ENCODE measurements around the gene NGDN. TPM values are rescaled to one million over a fixed set of nuclear protein-coding genes. Genes with fewer than 3 reads are reported as not detected.
"Not testable (repeated sequence)": the region's sequence is repeated elsewhere in the genome, so short reads cannot be mapped to it uniquely, and the experiment has no call there.

The NGDN gene
- polyA plus RNA-seq, 4 donors: 62.3 to 67.5 (median 64.8) TPM

DNA sequence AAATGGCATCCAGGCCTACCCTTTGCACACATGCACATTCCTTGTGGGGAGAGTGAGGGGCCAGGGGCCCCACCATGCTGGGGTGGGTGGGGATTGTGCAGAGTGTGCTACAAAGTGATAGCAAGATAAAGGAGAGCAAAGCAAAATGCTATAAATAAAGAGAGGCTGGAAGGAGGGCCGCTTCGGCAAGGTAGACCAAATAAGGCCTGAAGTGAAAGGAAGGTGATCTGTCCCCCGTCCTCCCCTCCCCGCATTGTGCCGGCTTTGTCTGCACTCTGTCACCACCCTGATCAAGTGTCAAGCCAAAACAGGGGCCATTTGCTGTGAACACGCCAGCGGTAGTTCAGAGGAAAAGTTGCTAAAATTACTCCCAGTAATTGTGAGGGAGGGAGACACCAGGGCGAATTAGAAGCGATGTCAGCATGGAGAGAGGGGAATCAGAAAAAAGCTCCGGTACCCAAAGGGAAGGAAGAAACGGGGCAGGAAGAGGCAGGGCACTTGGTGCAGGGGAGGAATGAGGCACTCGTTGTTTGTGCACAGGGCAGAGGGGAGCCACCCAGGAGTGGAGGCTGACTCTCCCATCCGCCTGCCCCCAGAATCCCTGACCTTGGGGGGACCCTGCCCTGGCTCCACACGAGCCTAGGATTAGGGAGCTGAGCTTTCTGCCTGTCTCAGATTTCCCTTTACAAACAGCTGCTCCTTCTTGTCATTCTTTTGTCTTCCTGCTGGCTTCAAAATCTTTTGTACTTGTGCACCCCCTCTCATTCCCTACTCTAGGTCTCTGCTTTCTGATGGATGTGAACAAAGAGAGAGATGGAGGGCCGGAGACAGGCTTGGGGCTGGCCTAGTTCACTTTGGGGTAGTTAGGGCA lies 31.2 kb upstream of the NGDN start:
- DNase-seq (ENCODE audit: low read depth in 4 of 4, low spot score in 3 of 4): no peak

DNA sequence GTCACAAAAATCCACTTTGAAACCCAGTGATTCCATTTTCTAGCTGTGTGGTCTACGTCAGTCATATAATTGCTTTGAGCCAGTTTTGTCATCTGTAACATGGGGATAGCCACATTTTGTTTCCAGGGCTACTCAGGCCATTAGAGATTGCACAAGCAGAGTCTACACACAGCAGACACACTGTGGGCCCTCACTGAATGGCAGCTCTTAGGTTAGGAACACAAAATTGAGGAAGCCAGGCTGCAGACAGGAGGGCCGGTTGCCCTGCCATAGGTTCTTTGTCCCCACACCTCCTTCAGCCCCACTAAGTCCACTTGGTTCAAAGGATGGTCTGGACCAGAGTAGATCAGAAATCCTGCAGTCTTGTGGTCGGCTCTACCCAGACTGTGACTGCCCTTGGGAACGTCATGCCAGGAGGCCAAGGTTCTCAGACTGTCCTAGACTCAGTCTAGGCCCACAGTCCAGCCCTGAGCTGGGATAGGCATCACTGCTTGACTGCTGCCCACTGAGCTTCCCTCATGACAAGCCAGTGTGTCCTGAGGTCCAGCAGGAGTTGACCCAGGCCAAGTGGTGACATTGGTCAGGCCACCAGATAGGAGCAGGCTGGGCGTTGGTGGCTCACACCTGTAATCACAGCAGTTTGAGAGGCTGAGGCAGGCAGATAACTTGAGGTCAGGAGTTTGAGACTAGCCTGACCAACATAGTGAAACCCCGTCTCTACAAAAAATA lies 30.2 kb upstream of the NGDN start:
- DNase-seq (ENCODE audit: low read depth in 4 of 4, low spot score in 3 of 4): no peak

DNA sequence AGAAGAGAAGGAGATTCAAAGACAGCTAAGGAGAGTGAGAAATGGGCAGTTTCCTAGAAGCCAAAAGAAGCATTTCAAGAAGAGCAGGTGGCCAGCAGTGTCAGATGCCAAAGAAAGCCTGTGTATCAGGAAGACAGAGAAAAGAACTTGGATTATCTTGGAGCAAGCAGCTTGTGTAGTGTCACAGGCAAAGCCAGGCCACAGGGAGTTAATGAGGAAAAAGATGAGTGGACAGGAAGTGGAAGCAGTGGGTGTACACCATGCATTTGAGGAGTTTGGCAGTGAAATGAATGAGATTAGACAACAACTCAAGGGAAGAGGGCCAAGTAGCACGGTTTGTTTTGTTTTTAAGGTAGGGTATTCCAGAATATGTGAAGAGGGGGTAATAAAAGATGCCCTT lies 28.4 kb upstream of the NGDN start:
- no peak for DNase-seq (ENCODE audit: low read depth in 4 of 4, low spot score in 3 of 4)

DNA sequence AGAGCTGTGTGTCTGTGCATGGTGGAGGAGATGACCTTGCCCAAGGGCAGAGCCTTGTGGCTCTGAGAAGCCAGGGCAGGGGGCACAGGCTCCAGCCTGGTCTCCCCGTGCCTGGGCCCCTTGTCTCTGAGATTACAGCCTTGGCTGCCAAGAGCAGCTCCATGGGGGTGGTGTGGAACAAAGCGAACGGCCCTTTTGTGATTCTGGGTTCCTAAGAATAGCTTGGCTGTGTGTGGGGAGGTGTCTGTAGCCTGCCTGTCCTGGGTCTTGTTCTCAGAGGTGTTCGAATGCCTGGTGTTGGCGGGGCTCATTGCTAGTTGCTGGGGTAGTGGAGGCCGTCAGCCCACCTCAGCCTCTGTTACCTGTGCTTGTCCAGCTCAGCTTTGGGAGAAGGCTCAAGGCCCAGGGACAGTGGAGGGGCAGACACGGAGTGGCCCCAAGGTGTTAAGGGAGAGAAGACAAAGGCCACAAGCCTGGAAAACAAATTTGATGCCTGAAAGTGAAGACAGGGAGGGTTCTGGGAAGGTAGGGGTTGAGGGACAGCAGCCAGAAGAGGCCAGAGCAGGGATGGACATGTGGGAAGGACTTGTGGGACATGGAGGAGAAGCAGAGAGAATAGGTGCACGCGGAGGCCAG lies 26.7 kb upstream of the NGDN start:
- DNase-seq (ENCODE audit: low read depth in 4 of 4, low spot score in 3 of 4): no peak

DNA sequence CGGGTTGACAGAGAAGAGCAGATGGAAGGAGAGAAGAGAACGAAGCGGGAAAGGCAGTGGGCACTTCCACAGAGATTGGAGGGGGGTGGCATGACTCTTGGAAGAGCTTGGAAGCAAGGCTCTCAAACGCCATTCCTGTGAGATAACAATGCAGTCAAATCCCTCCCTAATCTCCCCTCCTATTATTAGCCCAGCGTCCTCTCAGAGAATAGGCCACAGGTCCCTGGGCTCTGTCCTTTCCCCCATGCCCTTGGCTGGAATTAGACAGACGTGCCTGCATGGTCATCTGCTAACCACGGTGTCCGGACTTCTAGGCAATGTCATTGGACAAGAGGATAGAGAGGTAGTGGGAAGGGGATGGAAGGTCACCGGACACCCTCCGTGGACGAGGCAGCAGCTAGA lies 26.1 kb upstream of the NGDN start:
- DNase-seq (ENCODE audit: low read depth in 4 of 4, low spot score in 3 of 4): no peak

DNA sequence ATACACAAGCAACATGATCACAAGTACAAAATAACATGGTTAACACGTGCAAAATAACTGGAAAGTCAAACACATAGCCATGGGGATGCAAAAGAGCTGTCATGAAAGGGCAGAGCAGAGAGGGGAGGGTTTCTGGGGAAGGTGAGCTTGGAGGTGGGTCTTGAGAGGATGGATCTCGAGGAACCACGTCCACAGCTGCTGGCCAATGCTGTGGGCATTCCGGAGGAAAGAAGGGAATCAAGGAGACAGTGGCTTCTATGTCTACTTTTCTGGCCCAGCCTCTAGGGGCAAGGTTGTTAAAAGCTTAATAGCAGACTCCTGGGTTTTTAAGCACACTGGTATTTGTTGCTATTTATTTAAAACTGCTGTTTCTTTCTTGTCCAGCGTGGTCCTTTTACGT lies 25.6 kb upstream of the NGDN start:
- DNase-seq (ENCODE audit: low read depth in 4 of 4, low spot score in 3 of 4): no peak

DNA sequence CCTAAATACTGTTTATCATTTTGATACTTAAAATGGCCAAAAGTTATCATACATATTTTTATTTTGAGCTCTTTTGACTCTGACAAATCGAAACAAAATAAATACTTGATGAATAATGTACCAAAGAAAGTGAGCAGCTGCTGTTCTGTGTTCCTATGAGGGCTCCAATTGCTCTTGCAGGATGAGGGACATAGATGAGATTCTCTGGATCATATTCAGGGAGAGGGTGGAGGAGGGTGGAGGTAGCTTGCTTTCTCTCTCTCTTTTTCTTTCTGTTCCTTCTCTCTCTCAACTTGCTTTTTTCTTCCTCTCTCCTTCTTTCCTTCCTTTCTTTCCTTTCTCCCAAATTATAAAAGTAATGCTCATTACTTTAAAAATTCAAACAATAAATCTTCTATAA lies 25.2 kb upstream of the NGDN start:
- DNase-seq (ENCODE audit: low read depth in 4 of 4, low spot score in 3 of 4): no peak

DNA sequence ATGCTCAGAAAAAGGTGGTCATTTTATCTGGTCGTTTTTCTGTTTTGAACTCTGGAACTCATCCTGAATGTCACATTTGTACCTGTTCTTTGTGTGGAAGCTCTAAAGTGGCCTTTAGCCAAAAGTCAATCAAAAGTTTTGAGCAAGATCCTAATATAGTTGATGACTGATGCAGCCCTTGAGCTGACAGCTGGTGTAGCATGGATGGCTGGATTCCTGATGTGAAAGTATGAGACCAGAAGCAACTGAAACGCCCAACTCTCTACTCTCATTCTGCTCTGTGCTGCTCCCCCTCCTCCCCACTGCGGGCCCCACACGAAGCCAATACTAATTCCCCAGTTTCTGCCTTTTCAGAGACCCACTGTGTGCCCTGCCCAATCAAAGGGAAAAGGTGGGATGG lies 23.7 kb upstream of the NGDN start:
- DNase-seq (ENCODE audit: low read depth in 4 of 4, low spot score in 3 of 4): no peak

DNA sequence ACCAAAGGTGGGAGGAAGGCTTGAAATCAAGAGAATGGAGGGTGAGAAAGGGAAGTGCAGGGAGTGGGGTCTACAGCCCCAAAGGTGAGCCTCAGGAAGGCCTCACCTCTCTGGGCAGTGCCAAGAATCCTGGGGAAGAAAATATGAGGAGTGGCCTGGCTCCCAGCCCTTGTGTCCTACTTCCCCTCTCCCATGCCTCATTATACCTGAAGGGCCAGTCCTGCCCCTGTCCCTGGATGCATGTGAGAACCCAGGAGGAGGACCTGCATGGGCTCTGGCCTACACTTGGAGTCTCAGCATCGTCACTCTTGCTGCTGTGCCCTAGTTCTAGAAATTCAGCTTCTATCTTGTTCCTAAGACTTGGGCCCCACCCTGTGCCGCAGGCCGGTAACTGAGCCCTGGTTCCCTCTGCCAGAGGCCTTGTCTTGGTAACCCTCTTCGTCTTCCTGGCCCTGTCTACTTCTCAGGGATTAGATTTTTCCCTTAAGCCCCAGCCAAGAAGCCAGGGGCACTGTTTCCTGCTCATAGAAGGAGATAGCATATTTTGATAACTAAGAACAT lies 23.1 kb upstream of the NGDN start:
- DNase-seq (ENCODE audit: low read depth in 4 of 4, low spot score in 3 of 4): no peak

DNA sequence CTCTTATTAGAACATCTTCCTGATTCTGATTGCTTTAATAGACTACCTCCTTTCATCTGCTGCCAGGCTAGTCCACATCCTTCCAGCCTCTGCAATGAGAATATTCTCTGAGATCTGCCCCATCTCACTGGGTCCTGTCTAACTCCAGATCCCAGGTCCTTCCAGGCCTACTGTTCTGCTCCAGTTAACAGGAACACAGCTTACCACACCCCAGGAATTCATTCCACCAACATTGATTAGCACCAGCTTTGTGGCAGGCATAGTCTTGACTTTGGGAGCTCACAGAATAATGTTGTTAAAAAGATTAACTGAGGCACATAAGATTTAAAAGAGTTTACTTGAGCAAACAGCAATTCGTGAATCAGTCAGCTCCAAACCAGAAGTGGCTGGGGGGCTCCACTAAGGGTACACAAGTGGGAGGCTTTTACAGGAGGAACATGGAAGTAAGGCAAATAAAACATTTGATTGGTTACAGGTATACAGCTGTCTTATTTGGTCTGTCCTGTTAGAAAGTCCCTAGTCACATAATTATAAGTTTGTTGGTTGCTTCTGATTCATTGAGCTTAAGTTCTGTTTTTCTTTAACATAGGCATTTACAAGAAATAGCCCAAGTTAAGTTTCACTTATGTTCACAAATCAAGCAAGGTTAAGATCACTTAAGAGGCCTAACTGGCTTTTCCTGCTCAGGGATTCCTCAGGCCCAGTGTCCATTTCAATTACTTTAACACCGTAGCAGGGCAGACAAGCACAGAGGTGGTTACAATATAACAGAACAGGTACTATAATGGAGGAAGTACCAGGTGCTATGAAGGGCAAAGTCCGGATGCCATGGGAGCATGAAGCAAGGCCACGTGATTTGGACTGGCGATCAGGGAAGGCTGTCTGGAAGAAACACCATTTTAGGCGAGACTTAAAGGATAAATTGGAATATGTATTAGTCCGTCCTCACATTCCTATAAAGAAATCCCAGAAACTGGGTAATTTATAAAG lies 21.8 kb upstream of the NGDN start:
- peak in 2 of 4 donors; percentile 25 to 31 for DNase-seq (ENCODE audit: low read depth in 4 of 4, low spot score in 3 of 4)

DNA sequence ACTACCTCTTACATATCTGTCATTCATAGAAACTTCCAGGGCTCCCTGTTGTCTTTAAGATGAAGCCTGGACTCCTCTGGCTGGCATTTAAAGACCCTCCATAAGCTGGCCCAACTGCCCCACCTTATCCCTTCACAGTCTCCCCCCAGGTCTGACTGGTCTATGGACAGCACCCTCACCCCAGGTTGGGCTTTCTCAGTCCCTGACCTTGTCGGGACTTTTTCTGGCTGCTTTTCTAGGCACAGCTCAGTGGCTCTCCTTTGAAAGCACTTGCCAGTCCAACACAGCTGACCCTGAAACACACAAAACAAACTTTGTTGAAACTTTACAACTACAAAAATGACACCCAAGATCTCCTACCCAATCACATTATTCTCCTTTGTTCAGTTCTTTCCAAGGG lies 20.2 kb upstream of the NGDN start:
- DNase-seq (ENCODE audit: low read depth in 4 of 4, low spot score in 3 of 4): no peak

DNA sequence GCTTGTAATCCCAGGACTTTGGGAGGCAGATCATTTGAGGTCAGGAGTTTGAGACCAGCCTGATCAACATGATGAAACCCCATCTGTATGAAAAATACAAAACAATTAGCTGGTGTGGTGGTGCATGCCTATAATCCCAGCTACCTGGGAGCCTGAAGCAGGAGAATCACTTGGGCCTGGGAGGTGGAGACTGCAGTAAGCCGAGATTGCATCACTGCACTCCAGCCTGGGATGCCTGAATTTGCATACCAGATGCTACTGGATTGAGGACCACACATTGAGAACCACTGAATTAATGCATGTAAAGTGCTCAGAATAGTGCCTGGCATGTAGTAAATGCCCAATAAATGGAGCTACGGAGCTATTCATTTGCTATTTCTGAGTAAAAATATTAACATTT lies 19.1 kb upstream of the NGDN start:
- DNase-seq (ENCODE audit: low read depth in 4 of 4, low spot score in 3 of 4): no peak

DNA sequence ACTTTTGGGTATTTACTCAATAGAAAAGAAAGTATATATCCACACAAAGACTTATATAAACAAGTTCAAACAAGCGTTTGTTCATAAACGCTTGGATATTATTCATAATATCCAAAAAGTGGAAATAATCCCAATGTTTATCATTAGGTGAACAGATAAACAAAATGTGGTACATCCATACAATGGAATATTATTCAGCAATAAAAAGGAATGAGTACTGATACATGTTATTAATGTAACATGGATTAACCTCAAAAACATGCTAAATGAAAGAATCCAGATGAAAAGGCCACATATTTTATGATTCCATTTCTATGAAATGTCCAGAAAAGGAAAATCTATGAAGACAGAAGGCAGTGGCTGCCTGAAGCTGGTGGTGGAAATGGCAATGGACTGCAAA lies 17.3 kb upstream of the NGDN start:
- no peak for DNase-seq (ENCODE audit: low read depth in 4 of 4, low spot score in 3 of 4)

DNA sequence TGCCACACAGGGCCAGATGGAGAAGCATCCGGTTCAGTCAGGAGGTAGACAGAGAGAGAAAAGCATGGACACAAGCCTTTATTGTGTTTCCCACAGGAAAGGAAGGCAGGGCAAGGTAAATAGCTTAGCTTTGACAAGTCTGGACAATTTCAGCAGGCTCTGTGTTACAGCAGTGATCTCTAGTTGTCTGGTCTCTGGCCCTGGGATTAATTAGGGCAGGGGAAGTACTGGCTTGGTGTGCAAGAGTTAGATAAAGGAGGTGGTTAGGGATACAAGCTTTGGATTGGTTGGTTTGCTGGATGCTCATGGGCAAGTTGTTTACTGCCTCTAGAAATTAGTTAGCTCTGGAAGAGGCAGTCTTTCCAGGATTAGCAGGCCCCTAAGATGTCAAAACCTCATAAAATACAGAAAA lies 15.1 kb upstream of the NGDN start:
- DNase-seq (ENCODE audit: low read depth in 4 of 4, low spot score in 3 of 4): no peak

DNA sequence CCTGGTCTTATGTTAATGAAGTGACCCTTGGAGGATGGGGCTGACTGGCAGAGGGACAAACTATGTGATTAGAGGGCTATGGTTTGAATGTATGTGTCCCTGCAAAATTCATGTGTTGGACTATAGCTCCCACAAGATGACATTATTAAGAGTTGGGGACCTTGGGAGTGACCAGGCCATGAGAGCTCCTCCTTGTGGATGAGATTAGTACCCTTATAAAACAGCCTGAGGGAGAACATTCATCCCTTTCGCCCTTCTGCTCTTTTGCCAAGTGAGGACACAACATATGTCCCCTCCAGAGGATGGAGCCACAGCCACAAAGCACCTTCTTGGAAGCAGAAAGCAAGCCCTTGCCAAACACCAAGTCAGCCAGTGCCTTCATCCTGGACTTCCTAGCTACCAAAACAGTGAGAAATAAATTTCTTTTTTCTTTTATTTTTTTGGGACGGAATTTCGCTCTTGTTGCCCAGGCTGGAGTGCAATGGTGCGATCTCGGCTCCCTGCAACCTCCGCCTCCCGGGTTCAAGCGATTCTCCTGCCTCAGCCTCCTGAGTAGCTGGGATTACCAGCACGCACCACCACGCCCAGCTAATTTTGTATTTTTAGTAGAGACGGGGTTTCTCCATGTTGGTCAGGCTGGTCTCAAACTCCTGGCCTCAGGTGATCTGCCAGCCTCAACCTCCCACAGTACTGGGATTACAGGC lies 12.5 kb upstream of the NGDN start:
- not testable (repeated sequence) for DNase-seq (ENCODE audit: low read depth in 4 of 4, low spot score in 3 of 4)

DNA sequence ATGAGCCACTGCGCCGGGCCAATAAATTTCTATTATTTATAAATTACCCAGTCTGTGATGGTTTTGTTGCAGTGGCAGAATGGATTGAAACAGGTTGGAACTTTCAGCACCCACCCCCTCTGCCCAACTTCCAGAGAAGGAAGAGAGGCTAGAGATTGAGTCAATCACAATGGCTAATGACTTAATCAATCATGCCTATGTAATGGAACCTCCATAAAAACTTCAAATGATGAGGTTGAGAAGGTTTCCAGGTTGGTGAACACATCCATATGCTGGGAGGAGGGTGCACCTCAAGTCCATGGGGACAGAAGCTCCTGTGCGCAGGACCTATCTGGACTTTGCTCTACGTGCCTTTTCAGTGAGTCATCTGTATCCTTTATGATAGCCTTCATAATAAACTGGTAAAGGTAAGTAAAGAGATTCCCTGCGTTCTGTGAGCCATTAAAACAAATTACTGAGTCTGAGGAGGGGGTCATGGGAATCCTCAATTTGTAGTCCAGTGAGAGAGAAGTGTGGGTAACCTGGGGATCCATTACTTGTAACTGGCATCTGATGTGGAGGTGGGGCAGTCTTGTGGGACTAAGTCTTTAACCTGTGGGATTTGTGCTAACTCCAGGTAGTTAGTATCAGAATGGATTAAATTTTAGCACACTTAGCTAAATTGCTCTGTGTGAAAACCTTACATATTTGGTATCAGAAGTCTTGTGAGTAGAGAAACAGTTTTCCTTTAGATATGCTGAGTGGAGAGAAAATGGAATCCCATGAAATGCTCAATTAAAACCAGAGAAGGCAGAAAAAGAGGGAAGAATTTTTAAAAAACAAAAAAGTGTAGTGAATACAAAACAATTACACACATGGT lies 11.7 kb upstream of the NGDN start:
- DNase-seq (ENCODE audit: low read depth in 4 of 4, low spot score in 3 of 4): no peak

DNA sequence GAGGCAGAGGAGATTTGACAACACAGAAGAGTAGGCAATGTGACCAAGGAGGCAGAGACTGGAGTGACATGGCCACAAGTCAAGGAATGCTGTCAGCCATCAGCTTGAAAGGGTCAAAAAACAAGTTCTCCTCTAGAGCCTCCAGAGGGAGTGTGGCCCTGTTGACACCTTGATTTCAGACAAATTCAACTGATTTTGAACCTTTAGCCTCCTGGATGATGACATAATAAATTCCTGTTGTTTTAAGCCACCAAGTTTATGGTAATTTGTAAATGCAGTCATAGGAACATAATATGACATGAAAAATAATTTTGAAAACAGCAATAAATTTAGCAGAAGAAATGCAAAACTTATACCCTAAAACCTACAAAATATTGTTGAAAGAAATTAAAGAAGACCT lies 8.5 kb upstream of the NGDN start:
- no peak for DNase-seq (ENCODE audit: low read depth in 4 of 4, low spot score in 3 of 4)

DNA sequence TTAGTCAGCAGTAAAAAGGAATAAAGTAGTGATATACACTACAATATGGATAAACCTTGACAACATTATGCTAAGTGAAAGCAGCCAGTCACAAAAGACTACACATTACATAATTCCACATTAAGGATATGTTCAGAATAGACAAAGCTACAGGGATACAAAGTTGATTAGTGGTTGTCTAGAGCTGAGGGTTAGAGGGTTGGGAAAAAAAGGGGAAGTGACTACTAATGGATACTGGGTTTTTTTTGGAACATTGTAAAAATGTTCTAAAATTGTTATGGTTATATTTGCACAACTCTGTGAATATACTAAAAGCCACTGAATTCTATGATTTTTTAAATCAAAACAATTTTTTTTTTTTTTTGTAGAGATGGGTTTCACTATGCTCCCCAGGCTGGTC lies 4.8 kb upstream of the NGDN start:
- no peak for DNase-seq (ENCODE audit: low read depth in 4 of 4, low spot score in 3 of 4)

DNA sequence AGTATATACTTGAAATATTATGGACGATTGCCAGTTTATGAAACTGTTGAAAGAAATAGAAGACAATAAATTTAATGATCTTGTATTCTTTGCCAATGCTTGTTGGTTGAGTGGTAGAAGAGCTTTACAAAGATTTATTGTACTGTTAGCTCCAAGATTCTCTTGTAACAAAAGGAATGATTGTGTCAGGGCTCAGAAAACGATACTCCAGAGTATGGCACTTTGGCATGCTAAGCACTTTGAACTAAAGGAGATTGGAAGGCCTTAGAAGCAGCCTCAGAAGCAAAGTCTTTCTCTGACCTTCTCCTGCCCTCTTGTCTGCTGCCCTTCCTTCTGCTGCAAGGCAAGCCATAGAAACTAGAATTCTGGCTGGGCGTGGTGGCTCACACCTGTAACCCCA lies 4.2 kb upstream of the NGDN start:
- DNase-seq (ENCODE audit: low read depth in 4 of 4, low spot score in 3 of 4): no peak
